Measurements from ENCODE around the gene B3GAT3.
A peak's percentile ranks its signal among the peaks of the same experiment; 100 is the strongest.
"Not testable (repeated sequence)": the region's sequence is repeated elsewhere in the genome, so short reads cannot be mapped to it uniquely, and the experiment has no call there.

B3GAT3 gene

DNA sequence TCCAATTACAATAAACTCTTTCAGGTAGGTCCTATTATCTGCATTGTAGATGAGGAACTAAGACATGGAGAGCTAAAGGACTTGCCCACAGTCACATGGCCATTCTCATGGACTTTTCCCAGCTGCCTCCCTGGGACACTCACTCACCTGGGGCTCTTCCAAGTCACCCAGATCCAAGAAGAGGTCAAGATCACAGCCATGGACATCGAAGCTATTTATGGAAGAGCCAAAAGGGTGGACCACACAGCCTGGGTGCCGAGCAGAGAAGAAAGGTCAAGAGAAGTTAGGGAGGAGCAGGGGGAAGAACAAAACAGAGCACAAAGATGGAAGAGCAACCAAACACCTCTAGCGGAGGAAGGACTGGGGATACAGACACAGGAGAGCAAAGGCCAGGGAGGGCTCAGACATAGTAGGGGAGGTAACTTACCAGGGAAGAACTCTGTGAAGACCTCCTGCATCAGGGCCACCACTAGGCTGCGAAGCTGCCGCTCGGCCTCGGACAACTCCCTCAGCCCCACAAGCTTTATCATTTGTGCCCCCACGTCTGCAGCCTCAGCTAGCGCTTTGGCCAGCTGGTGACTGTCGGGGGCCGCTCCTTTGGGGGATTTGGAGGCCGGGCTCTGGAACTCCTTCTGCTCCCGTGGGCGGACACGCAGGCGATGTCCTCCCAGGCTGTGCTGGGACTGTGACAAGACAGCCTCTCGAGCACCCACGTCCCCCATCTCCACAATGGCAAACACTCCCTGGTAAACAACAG, 40.6 kb downstream of the B3GAT3 start:
- no peak for DNase-seq (ENCODE audit: low read depth in 3 of 3, low spot score in 1 of 3)

DNA sequence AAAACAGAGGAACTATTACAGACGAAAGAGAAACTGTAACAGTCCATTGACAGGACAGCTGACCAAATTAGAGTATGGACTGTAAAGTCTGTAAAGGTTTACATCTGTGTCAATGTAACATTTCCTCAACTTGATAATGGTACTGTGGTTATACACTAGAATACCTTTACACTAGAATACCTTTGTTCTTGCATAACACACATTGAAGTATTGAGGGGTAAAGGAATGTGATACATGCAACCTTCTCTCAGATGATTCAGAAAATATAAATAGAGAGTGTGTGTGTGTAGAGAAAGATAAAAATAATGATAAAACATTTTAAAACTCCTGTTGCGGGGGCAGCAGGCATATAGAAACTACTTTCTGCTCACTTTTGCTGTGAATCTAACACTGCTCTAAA, 42.5 kb downstream of the B3GAT3 start:
- no peak for DNase-seq (ENCODE audit: low read depth in 3 of 3, low spot score in 1 of 3)

DNA sequence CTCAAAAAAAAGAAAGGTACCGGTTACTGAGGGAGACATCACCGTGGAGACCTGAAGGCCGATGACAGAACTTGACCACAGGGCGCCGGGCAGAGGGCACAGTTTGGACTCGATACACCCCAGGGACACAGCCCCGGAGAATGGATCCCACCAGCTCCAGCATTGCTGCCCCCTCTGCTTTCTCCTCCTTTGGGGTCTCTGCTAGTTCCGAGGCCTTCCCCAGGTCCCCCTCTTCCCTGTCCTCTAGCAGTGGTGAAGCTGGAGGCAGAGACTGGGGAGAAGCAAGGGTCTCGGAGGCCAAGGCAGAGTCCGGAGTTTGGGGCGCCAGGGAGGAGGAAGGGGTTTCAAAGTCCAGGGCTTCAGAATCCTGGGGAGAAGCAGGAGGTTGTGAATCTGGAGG, 43.2 kb downstream of the B3GAT3 start:
- DNase-seq (ENCODE audit: low read depth in 3 of 3, low spot score in 1 of 3): no peak

DNA sequence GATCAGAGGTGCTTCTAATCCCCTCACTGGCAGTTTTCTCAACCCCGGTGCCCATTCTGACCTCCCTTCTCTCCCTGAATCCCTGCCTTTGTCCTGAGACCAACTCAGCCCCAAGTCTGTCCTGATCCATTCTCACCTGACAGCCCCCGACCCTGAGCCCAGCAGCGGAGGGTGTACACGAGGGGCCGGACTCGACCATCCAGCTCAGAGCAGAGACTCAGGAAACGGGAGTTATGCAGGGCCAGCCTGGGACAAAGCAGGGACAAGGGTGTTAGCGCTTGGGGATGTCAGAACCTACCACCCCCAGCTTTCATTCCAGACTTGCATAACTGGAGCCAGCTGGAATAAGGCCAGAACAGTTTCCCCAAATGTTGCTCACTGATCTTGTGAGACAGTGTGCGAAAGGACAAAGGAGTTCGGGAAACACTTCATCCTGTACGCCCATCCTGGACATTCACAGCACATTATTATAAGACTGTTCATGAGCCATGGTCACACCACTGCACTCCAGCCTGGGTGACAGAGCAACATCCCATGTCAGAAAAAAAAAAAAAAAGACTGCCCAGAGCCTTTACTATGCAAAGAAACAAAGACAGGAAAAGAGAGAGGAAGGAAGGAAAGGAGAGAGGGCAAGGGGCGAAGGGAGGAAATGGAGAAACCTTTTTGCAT, 44.6 kb downstream of the B3GAT3 start:
- DNase-seq (ENCODE audit: low read depth in 3 of 3, low spot score in 1 of 3): no peak

DNA sequence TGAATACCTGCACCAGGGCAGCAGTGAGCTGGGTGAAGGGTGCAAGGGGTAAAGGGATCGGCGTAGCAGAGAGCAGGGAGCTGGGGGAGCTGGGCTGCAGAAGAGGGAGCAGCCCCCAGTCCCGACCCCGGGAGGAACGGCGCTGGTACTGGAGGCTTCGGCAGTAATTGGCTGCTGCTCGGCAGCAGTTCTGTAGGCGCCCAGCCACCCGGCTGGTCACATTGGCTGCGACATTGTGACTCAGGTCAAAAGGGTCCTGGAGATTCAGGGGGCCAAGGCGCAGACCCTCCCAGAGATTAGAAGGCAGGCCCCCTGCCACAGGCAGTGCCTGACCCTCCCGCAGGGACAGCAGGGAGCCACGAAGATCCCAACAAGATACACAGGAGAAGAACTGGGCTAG, 45.9 kb downstream of the B3GAT3 start:
- no peak for DNase-seq (ENCODE audit: low read depth in 3 of 3, low spot score in 1 of 3)

DNA sequence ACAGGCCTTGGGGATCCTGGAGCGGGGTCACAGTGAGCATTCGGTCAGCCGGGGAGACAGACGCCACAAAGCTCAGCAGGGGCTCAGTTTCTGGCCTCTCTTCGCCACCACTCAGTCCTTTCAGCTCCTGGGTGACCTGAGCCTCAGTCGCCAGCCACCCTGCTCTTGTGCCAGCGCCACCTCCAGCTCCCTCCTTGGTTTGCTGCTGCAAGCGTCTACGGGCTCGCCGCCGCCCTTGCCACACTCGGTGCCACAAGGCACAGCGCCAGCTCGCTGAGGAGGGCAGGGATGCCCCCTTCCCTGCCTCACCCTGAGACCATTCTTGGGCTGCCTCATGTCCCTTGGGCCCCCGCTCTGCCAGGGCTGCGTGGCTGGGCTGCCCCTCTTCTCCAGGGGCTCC, 46.6 kb downstream of the B3GAT3 start:
- no peak for DNase-seq (ENCODE audit: low read depth in 3 of 3, low spot score in 1 of 3)

DNA sequence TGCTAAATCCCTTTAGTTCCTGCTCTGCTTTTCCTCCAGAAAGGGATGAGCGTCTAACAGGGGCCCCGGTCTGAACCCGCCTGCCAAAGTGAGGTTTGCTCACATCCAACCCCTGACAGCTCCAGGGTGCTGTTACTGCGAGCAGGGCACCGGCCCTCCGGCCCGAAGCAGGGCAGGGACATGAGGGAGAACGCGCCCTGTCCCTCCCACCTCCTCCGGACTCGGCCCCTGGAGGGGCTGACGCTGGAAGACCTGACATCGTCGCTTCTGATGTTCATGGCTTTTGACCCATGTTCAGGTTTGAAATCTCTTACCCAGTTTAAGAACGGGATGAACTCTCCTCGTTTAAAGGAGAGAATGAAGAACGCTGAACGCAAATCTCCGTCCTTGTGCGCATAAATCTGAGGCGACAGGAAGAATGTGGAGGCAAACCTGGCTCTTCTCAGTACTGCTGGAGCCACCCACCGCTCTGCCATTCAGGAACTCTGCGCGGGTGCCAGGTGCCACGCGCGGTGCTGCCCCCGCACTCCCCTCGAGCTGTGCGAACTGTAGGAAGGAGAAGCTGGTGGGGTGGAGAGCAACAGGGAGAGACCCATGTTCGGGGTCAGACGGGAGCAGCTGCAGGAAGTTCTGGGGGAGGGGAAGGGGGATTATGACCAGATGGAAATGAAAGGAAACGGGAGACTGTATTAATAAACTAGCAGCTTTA, 47.3 kb downstream of the B3GAT3 start:
- no peak for DNase-seq (ENCODE audit: low read depth in 3 of 3, low spot score in 1 of 3)

DNA sequence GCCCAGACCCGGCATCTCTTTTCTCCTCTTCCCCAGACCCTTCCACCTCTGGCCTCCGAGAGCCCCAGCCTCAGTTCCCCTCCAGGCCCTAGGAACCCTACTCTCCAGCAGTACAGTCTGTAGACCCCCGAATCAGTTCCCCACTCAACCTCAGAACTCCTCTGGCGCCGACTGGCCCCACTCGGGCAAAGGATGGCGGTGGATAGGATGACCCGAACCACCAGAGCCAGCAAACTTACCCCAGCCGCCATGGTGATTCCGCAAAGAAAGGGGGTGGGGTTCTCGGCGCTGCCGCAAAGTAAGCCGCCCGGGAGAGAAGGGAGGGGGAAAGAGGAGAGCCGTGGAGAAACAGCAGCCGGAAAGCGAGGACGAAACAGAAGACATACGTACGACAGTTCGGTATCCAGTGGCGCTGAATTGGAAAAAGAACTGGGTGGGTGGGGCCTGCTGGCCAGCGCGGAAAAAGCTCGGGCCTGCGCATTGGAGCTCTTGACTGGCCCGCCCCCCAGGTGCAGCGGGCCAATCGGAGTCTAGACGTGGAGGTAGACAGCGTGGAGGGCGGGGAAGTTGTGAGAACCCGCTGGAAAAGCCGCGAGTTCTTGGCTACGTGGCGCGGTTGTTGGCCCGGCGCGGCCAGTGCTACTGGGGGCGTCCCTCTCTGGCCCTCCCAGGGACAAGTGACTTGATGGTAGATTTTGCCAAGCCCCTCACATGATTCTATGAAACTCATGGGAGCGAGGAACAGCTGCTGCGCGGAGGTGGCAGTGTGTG, 48.0 kb downstream of the B3GAT3 start, which contains the start of gene EEF1G:
TSS of gene EEF1G (minus strand) at position 300 of the 771 bp plus-strand sequence. CDS start at position 251, 49 bp downstream.
- peak; percentile 92 to 95 (median 95) for DNase-seq (ENCODE audit: low read depth in 3 of 3, low spot score in 1 of 3)

DNA sequence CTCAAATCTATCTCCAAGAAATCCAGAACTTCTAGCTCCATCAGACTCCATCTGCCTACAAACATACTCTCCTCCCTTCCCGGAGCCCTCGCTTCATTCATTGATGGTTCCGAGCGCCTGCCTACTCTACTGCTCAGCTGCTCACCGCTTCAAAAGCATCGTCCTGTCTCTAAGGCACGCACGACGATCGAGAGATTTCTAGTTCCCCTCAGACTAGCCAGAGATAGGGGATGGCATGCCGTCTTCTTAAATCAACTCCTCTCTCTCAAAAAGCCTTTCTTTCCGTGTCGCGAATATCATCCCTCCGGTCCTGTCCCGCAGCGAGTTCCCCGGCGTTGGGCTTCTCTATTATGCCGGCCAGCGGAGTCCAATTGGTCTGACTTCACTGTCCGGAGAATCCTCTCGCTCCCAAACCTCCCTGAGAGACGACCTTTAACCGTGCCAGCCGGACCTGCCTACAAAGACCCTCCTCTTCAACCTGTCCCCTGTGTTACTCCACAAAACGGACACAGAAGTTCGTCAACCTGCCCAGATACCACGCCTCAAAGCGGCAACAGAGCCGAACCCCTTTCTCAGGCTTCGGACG, 48.7 kb downstream of the B3GAT3 start:
- no peak for DNase-seq (ENCODE audit: low read depth in 3 of 3, low spot score in 1 of 3)

DNA sequence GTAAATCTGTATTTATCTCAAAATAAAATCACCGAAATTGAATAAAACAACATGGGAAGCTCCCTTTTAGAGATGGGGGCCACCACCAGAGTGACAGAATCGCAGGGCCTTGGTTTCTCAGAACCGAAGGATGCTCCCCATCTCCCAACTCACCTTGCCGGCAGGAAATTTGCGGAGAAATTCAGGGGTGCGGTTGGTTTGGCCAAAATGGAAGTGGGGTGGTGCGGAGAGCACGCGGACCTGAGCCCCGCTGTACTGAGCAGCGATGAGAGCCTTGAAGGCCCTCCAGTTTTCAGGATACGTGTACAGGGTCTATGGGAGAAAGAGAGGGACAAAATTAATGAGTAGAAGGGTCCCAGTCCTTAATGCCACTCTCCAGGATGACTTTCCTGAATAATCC, 49.4 kb downstream of the B3GAT3 start:
- DNase-seq (ENCODE audit: low read depth in 3 of 3, low spot score in 1 of 3): no peak

DNA sequence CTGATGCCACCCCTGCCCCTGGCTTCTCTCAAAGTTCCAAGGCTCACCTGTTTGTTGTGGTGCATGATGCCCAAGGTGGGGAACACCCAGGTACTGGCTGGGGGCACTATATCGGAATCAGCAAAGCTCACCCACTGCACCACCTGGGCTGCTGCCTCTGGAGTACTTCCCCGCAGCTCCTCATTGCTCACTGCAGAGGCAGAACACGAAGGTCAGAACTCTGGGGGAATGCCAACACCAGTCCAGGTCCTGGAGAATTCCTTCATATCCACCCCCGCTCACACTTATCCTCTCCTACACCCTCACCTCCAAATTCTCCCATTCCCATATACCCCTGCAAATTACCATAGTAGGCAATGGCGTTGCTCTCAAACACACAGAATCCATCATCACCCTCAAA, 50.3 kb downstream of the B3GAT3 start:
- not testable (repeated sequence) for DNase-seq (ENCODE audit: low read depth in 3 of 3, low spot score in 1 of 3)

DNA sequence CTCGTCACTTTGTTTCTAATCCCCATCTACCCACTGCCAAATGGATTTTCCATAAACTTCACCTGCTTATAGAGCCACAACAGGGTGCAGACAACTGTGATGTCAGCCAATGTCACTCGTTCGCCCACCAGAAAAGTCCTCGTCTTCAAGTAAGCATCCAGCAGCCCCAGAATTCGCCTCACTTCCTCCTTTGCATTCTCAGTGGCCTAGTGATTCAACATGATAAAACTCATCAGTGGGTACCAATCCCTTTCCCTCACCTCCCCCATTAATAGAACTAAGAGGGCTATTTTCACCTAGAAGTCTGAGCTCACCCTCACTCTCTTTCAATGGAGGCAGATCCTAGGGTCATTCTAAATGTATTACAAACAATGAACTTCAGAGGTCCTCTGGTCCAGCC, 50.9 kb downstream of the B3GAT3 start:
- DNase-seq (ENCODE audit: low read depth in 3 of 3, low spot score in 1 of 3): not testable (repeated sequence)

DNA sequence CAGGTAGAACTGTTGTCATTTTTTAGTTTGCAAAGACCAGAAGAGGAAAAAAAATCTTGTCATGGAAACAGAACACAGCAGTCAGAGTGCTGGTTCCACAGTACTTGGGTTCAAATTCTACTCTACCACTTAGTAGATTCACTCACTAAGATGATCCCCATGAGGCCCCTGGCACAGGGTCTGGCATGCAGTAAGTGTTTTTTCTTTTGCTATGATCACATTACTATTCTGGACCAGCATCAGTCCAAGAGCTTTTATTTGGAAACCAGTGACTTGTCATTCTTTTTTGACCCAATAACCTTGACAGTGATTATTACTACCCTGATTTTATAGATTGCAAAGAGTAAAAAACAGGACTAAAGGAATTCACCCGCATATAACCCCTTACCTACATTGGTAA, 52.2 kb downstream of the B3GAT3 start:
- no peak for DNase-seq (ENCODE audit: low read depth in 3 of 3, low spot score in 1 of 3)

DNA sequence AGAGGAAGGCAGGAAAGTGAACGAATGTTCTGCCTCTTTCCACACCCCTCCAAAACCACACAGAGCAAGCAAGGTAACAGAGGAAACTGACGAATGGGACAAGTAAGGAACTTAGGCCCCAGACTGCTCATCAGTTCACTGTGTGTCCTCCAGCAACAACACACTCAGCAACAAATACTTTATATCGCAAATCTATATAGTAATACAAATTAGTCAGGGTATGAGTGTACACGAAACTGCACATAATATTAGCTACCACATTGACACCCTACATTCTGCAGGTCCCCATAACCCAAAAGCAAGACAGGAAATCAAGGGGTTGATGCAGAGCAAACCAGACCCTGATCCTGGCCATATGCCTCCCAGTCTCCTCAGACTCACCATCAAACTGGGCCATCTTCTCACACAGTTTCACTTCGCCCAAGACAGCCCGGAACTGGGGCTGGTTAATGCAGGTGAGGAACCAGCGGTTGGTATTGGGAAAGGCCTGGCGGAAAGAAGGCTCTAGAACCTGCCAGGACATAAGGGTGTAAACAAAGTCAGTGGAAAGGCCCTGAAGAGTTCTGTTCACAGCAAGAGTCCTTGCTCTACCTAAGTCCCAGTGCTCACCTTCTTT, 54.7 kb downstream of the B3GAT3 start:
- no peak for DNase-seq (ENCODE audit: low read depth in 3 of 3, low spot score in 1 of 3)

DNA sequence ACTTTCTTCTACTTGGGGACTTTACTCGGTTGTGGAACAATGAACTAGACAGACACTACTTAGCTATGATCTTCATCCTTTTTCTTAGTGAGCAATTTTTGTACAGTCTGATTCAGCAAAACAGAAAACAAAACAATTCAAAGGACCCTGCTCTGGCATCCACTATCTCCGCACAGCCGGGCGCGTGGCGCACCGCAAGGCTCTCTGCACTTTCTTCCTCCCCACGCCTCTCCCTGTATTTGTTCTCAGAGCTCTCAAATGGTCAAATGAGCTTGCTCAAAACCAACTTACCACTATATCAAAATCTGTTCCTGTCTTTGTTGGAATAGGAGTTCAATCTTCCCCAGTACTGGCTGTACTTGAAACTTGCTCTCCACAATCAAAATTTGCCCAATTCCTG, 55.5 kb downstream of the B3GAT3 start:
- DNase-seq (ENCODE audit: low read depth in 3 of 3, low spot score in 1 of 3): no peak
